Colonic mucosa (tissue), 4 donors: ENCODE results near the gene WNT5A. TPM values are rescaled to one million over a fixed set of nuclear protein-coding genes. Genes with fewer than 3 reads are reported as not detected.

ENCODE experiments used
- DNase-seq: peaks from one replicate; pipeline ENCODE4 v3.0.0-alpha.2; 2020
- H3K27ac ChIP-seq: fragments of 200-600 bp; one replicate; pipeline ENCODE4 v1.8.0; 2021
- H3K27me3 ChIP-seq: fragments of 200-600 bp; one replicate; pipeline ENCODE4 v1.8.0; 2021
- H3K36me3 ChIP-seq: fragments of 200-600 bp; one replicate; pipeline ENCODE4 v1.8.0; 2021
- H3K4me1 ChIP-seq: fragments of 200-600 bp; one replicate; pipeline ENCODE4 v1.8.0; 2021; ENCODE audit warnings: mild to moderate bottlenecking
- H3K4me3 ChIP-seq: fragments of 200-600 bp; one replicate; pipeline ENCODE4 v1.8.0; 2021
- H3K9ac ChIP-seq, 2 donors: one replicate each; pipeline ENCODE4 v1.7.0; 2013; ENCODE audit warnings: control low read depth in 2 of 2, low read depth in 2 of 2, low read length in 2 of 2
- H3K9me3 ChIP-seq: fragments of 200-600 bp; one replicate; pipeline ENCODE4 v1.8.0; 2021
- CTCF ChIP-seq: fragments of 200-600 bp; IDR thresholded peaks from one replicate; pipeline ENCODE4 v1.8.0; 2022; ENCODE audit warnings: antibody characterized with exemption, mild to moderate bottlenecking
- intact Hi-C: fragments of 100-400 bp; cut with DNase I; formaldehyde crosslinking; loops from one replicate; pipeline ENCODE4 v1.14.1; 2022
- total RNA-seq, 2 donors: library from RNA; stranded (reverse); fragmentation: NEBNext Ultra II Directional in 1 of 2; extraction: Animal tissue kit (Norgen Biotek cat#: 25700) in 1 of 2; gene quantifications; one replicate each; pipeline ENCODE4 v1.2.1, GENCODE V29; 2021
- donor health status: healthy.
- donor health status: DM: no; HTN: no; CAD: no.
- donor health status: DM: no; HTN: no; CAD: no.

The WNT5A gene
- total RNA-seq, 2 donors from 2014 or later = 3.9 to 7.2 TPM

- TF ChIP-seq CTCF = no peak
- H3K9ac ChIP-seq = no peak overlapping the region
- DNase-seq = no peak
- H3K36me3 ChIP-seq = no peaks in the 10 kb centered on the region
- no peaks in the 10 kb centered on the region for H3K27me3 ChIP-seq
- no peaks in the 10 kb centered on the region for H3K4me1 ChIP-seq
- no peak overlapping the region for H3K4me3 ChIP-seq
- H3K27ac ChIP-seq = no peak overlapping the region
- no peaks in the 10 kb centered on the region for H3K9me3 ChIP-seq
- intact Hi-C loops = no loop called here
These were observed 46.9 kb downstream of the WNT5A start for GRCh38 chr3:55440104-55440708.

- DNase-seq = no peak
- no peak for TF ChIP-seq CTCF
- Histone ChIP-seq H3K9me3 (no peaks in the 10 kb centered on the region), H3K4me1 (no peaks in the 10 kb centered on the region), H3K36me3 (no peaks in the 10 kb centered on the region), H3K27ac (no peak overlapping the region), H3K4me3 (no peak overlapping the region), H3K9ac (no peak overlapping the region), H3K27me3 (no peaks in the 10 kb centered on the region)
- intact Hi-C loops = no loop called here
These were observed 47.4 kb downstream of the WNT5A start for GRCh38 chr3:55439657-55440056.

- Histone ChIP-seq H3K27me3 (no peaks in the 10 kb centered on the region), H3K4me3 (no peak overlapping the region), H3K4me1 (no peaks in the 10 kb centered on the region), H3K9ac (no peak overlapping the region), H3K36me3 (no peaks in the 10 kb centered on the region), H3K9me3 (no peaks in the 10 kb centered on the region), H3K27ac (no peak overlapping the region)
- TF ChIP-seq CTCF = no peak
- intact Hi-C loops = no loop called here
- no peak for DNase-seq
These were observed 50.5 kb downstream of the WNT5A start for GRCh38 chr3:55436644-55437043.

- DNase-seq = no peak
- intact Hi-C loops = no loop called here
- H3K4me1 ChIP-seq = no peaks in the 10 kb centered on the region
- no peak overlapping the region for H3K4me3 ChIP-seq
- no peak overlapping the region for H3K27ac ChIP-seq
- no peak for TF ChIP-seq CTCF
- no peaks in the 10 kb centered on the region for H3K9me3 ChIP-seq
- H3K9ac ChIP-seq = no peak overlapping the region
- no peaks in the 10 kb centered on the region for H3K27me3 ChIP-seq
- no peaks in the 10 kb centered on the region for H3K36me3 ChIP-seq
These were observed 51.6 kb downstream of the WNT5A start for GRCh38 chr3:55435491-55435890.

- no peak overlapping the region for H3K4me3 ChIP-seq
- H3K4me1 ChIP-seq = no peaks in the 10 kb centered on the region
- peak; percentile 51 for TF ChIP-seq CTCF
- no peak overlapping the region for H3K9ac ChIP-seq
- H3K9me3 ChIP-seq = no peaks in the 10 kb centered on the region
- intact Hi-C loops = no loop called here
- H3K36me3 ChIP-seq = no peaks in the 10 kb centered on the region
- H3K27me3 ChIP-seq = no peaks in the 10 kb centered on the region
- peak; percentile 49 for DNase-seq
- H3K27ac ChIP-seq = no peak overlapping the region
These were observed 52.3 kb downstream of the WNT5A start for GRCh38 chr3:55434789-55435188.
